K562 (cell line): Measurements from ENCODE around the gene ULK1. TPM values are rescaled to one million over a fixed set of nuclear protein-coding genes. Genes with fewer than 3 reads are reported as not detected.

Experiments used
- CBX3 ChIP-seq, 2 experiments: IDR thresholded peaks; 1 replicate in 1 of 2; 2 replicates in 1 of 2; pipeline ENCODE4 v1.6.1; 2012; ENCODE audit warnings: inconsistent platforms in 2 of 2, low read length in 2 of 2, borderline replicate concordance in 1 of 2, control low read depth in 1 of 2
- CHCHD3 ChIP-seq: fragments of 250-450 bp; sonication (Bioruptor Pico); IDR thresholded peaks from 2 replicates; pipeline ENCODE4 v2.1.2; 2022; ENCODE audit warnings: mild to moderate bottlenecking
- CHD1 ChIP-seq: fragments of 200-600 bp; sonication (generic); IDR thresholded peaks from one replicate; pipeline ENCODE4 v1.6.1; 2012; ENCODE audit warnings: mild to moderate bottlenecking, moderate library complexity, low read length, inconsistent platforms
- HMGN3 ChIP-seq: IDR thresholded peaks from 2 replicates; pipeline ENCODE4 v1.6.1; 2011; ENCODE audit warnings: borderline replicate concordance, low read depth, mild to moderate bottlenecking, mixed read lengths, low read length; ENCODE audit not compliant: insufficient read length; ENCODE audit errors: extremely low read depth
- HNRNPL ChIP-seq: fragments of 200-400 bp; formaldehyde crosslinking; IDR thresholded peaks from 2 replicates; pipeline ENCODE4 v1.6.1; 2017; ENCODE audit warnings: low read depth, mild to moderate bottlenecking, low read length
- MBD2 ChIP-seq: sonication (generic); IDR thresholded peaks from 2 replicates; pipeline ENCODE4 v1.6.1; 2016; ENCODE audit warnings: low read depth, borderline replicate concordance
- PML ChIP-seq: IDR thresholded peaks from 2 replicates; pipeline ENCODE4 v1.6.1; 2012; ENCODE audit warnings: low read length, inconsistent platforms
- POLR2A ChIP-seq: fragments of 450-650 bp; conservative IDR thresholded peaks from 2 replicates; pipeline ENCODE4 v1.6.1; 2016
- POLR2B ChIP-seq: fragments of 450-650 bp; IDR thresholded peaks from 2 replicates; pipeline ENCODE4 v1.6.1; 2018; ENCODE audit warnings: low read depth; ENCODE audit not compliant: partially characterized antibody
- RBBP5 ChIP-seq: fragments of 200-600 bp; sonication (generic); IDR thresholded peaks from 2 replicates; pipeline ENCODE4 v1.6.1; 2012; ENCODE audit warnings: borderline replicate concordance, mild to moderate bottlenecking, low read length, control low read depth, inconsistent platforms; ENCODE audit not compliant: insufficient read depth, poor library complexity, severe bottlenecking
- RBFOX2 ChIP-seq: fragments of 200-400 bp; formaldehyde crosslinking; IDR thresholded peaks from 2 replicates; pipeline ENCODE4 v1.6.1; 2017; ENCODE audit warnings: low read depth, mild to moderate bottlenecking, low read length, moderate library complexity
- RBM22 ChIP-seq: fragments of 200-400 bp; formaldehyde crosslinking; IDR thresholded peaks from 2 replicates; pipeline ENCODE4 v1.6.1; 2018; ENCODE audit warnings: low read length, low read depth; ENCODE audit not compliant: poor library complexity, severe bottlenecking
- THAP12 ChIP-seq: fragments of 250-450 bp; sonication (Bioruptor Pico); IDR thresholded peaks from 2 replicates; pipeline ENCODE4 v1.9.0; 2021; ENCODE audit warnings: mild to moderate bottlenecking, inconsistent platforms
- TRIM24 ChIP-seq, 2 experiments: fragments of 450-650 bp; IDR thresholded peaks; 2 replicates each; pipeline ENCODE4 v1.6.1; 2016
- YBX1 ChIP-seq: fragments of 450-650 bp; IDR thresholded peaks from 2 replicates; pipeline ENCODE4 v1.7.1; 2016; ENCODE audit warnings: mild to moderate bottlenecking
- ZBTB7A ChIP-seq: IDR thresholded peaks from 2 replicates; pipeline ENCODE4 v1.6.1; 2011; ENCODE audit warnings: low read depth, mild to moderate bottlenecking, low read length, moderate library complexity, borderline replicate concordance; ENCODE audit not compliant: control insufficient read depth
- ZC3H8 ChIP-seq: fragments of 450-650 bp; IDR thresholded peaks from 2 replicates; pipeline ENCODE4 v1.6.1; 2017
- ZHX1 ChIP-seq: fragments of 150-350 bp; conservative IDR thresholded peaks from 2 replicates; pipeline ENCODE4 v1.6.1; 2014; ENCODE audit warnings: low read length
- ZNF551 ChIP-seq: fragments of 250-450 bp; sonication (Bioruptor Pico); IDR thresholded peaks from 2 replicates; pipeline ENCODE4 v1.5.0; 2021; ENCODE audit warnings: mild to moderate bottlenecking, moderate library complexity
- polyA plus RNA-seq, 8 experiments: library from polyadenylated mRNA; depleted of rRNA in 4 of 8; stranded (reverse) in 5 of 8; unstranded in 3 of 8; fragments of >200 nt; fragmentation: Nextera tagmentation in 2 of 8; fragmentation: Illumina TruSeq in 1 of 8; extraction: Ambion mirVana in 2 of 8; extraction: Trizol in 1 of 8; gene quantifications; 2 replicates each; pipeline versions ENCODE4 v1.2.1 to v1.2.3, GENCODE V29; 2011 to 2014; ENCODE audit warnings: inconsistent platforms in 1 of 8, missing spikeins in 1 of 8
- total RNA-seq, 7 experiments: library from RNA; depleted of rRNA in 6 of 7; stranded (reverse); fragments of >200 nt in 6 of 7; fragmentation: Illumina TruSeq in 2 of 7; extraction: Trizol in 2 of 7; gene quantifications; 2 replicates each; pipeline versions ENCODE4 v1.2.1 to v1.2.3, GENCODE V29; 2011 to 2021; ENCODE audit warnings: low replicate concordance in 1 of 7

ULK1 gene
- total and polyA plus RNA-seq, 9 of the 15 experiments (the other 6 are each of a cell fraction or from before 2014, with no cell fraction given) = 0.15 to 29.4 (median 2.5) TPM

- peak; percentile 50; the same call in 1 of the 2 replicates for TF ChIP-seq THAP12 (CRISPR knock-in tag)
- TF ChIP-seq POLR2A = peak; percentile 78
- TF ChIP-seq CHD1 = peak; percentile 47
- TF ChIP-seq HMGN3 = peak; percentile 38
- no peak for TF ChIP-seq TRIM24 (IDR thresholded peaks at IDR 0.05)
- TF ChIP-seq PML = peak; percentile 42; the same call in 1 of the 2 replicates
- peak; percentile 38 for TF ChIP-seq POLR2B
- TF ChIP-seq RBFOX2 = peak; percentile 84
- no peak for TF ChIP-seq CBX3 (IDR thresholded peaks at IDR 0.05; ENCODE audit: borderline replicate concordance in 1 of 2, low read length in 2 of 2)
- TF ChIP-seq ZBTB7A = peak; percentile 32; the same call in 1 of the 2 replicates
- no peak for TF ChIP-seq CHCHD3 (CRISPR knock-in tag)
- no peak for TF ChIP-seq HNRNPL
- TF ChIP-seq ZHX1 = no peak
- no peak for TF ChIP-seq ZC3H8
- no peak for TF ChIP-seq ZNF551 (CRISPR knock-in tag)
- peak; percentile 45; the same call in 1 of the 2 replicates for TF ChIP-seq MBD2
- no peak for TF ChIP-seq RBM22
- TF ChIP-seq RBBP5 = peak; percentile 32
- no peak for TF ChIP-seq YBX1
Observed at GRCh38 chr12:131894313-131894860, at the start of gene ULK1 (continued).
